ENCODE measurements around the gene RNASE13.

RNASE13 gene

GRCh38 chr14:21066882-21067502, 32.4 kb upstream of the RNASE13 start:
- no peak for DNase-seq

GRCh38 chr14:21063479-21063878, 28.9 kb upstream of the RNASE13 start:
- DNase-seq = no peak

- no peak for DNase-seq
Measured at GRCh38 chr14:21061347-21061668, 26.7 kb upstream of the RNASE13 start.

- no peak for DNase-seq
Measured at GRCh38 chr14:21060614-21061346, 26.2 kb upstream of the RNASE13 start.

GRCh38 chr14:21059842-21060613, 25.4 kb upstream of the RNASE13 start:
- peak in 12 of 51 donors; percentile 4 to 34 (median 14) for DNase-seq

- no peak for DNase-seq
Measured at GRCh38 chr14:21058903-21059302, 24.3 kb upstream of the RNASE13 start.

GRCh38 chr14:21057803-21058675, 23.4 kb upstream of the RNASE13 start, which contains the start of gene RNASE8:
Gene RNASE8, plus strand, starts transcription at chr14:21057822. Its CDS starts 71 bp downstream, at chr14:21057893.
- no peak for DNase-seq

GRCh38 chr14:21056520-21057163, 22.0 kb upstream of the RNASE13 start:
- no peak for DNase-seq

GRCh38 chr14:21055432-21056117, 21.0 kb upstream of the RNASE13 start:
- DNase-seq = no peak

- no peak for DNase-seq
Measured at GRCh38 chr14:21054768-21055145, 20.1 kb upstream of the RNASE13 start.

- DNase-seq = no peak
Measured at GRCh38 chr14:21054123-21054767, 19.6 kb upstream of the RNASE13 start.

GRCh38 chr14:21053184-21054122, 18.8 kb upstream of the RNASE13 start:
- DNase-seq = no peak

- no peak for DNase-seq
Measured at GRCh38 chr14:21050597-21050996, 16.0 kb upstream of the RNASE13 start.

- DNase-seq = no peak
Measured at GRCh38 chr14:21049271-21049673, 14.7 kb upstream of the RNASE13 start.

GRCh38 chr14:21048638-21049037, 14.0 kb upstream of the RNASE13 start:
- DNase-seq = no peak

- no peak for DNase-seq
Measured at GRCh38 chr14:21047378-21047781, 12.8 kb upstream of the RNASE13 start.

- DNase-seq = no peak
Measured at GRCh38 chr14:21043974-21044618, 9.5 kb upstream of the RNASE13 start.

- no peak for DNase-seq
Measured at GRCh38 chr14:21043387-21043973, 8.9 kb upstream of the RNASE13 start.

Data from hypothalamus (tissue), 51 donors.